RWPE1 (cell line): ENCODE measurements around the gene ACTG1.

Experiments
- CTCF ChIA-PET: fragments of 350-600 bp; sonication (Branson Sonifier 250); formaldehyde crosslinking; extraction: SDS; loops from one replicate; lab custom pipeline; 2021; lab: Yijun Ruan, JAX
- POLR2A ChIA-PET: fragments of 400-600 bp; formaldehyde crosslinking; extraction: SDS; loops from one replicate; lab custom pipeline; 2020; ENCODE audit warnings: antibody characterized with exemption; ENCODE audit not compliant: low non-redundant PET; lab: Yijun Ruan, JAX
- DNase-seq: peaks from one replicate; pipeline ENCODE4 v3.0.0; 2012; ENCODE audit warnings: low spot score
- H3K27ac ChIP-seq: fragments of 450-650 bp; 2 replicates; pipeline ENCODE4 v1.5.1; 2017
- TF ChIP-seq, protein P1 (sequence below): fragments of 450-650 bp; conservative IDR thresholded peaks from 2 replicates; pipeline ENCODE4 v1.5.1; 2017; ENCODE audit warnings: low read depth, mild to moderate bottlenecking

ACTG1 gene

DNA sequence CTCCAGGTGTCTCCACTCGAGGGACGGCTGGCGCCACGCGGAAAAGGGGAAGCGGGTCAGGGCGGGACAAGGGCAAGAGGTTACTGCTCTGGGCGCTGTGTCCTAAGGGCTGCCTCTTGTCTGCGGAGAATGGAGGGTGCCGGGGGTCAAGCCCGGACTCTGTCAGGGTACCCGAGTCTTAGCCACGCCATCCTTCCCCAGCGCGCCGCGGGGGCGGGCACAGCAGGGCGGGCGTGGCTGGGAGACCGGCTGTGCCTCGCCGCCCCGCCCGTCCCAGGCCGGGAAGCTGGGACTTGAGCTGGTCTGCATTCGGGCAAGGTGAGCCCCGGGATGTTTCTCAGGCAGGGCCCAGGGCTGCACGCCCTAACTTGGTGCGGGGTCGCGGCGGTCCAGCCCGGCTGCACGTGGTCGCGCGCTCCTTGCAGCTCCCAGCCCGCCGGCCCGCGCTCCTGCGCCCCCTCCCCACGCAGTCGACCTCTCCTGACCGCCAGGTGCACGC is 6.2 kb upstream of the ACTG1 start:
- DNase-seq: peak; percentile 51
- TF ChIP-seq, protein P1, sequence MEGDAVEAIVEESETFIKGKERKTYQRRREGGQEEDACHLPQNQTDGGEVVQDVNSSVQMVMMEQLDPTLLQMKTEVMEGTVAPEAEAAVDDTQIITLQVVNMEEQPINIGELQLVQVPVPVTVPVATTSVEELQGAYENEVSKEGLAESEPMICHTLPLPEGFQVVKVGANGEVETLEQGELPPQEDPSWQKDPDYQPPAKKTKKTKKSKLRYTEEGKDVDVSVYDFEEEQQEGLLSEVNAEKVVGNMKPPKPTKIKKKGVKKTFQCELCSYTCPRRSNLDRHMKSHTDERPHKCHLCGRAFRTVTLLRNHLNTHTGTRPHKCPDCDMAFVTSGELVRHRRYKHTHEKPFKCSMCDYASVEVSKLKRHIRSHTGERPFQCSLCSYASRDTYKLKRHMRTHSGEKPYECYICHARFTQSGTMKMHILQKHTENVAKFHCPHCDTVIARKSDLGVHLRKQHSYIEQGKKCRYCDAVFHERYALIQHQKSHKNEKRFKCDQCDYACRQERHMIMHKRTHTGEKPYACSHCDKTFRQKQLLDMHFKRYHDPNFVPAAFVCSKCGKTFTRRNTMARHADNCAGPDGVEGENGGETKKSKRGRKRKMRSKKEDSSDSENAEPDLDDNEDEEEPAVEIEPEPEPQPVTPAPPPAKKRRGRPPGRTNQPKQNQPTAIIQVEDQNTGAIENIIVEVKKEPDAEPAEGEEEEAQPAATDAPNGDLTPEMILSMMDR: no peak
- ChIA-PET POLR2A (interaction anchor here (0.5 to 1.3 kb wide), 2 partner anchors 33 to 82 kb away, joined by 3 read pairs; no protein-coding TSS in a partner anchor), CTCF (interaction anchor here (0.6 to 1.6 kb wide), 7 partner anchors 10 to 89 kb away, joined by 3 to 9 read pairs (median 4); partner anchors contain the start of gene FAAP100)
- H3K27ac ChIP-seq: peak overlapping the region; percentile 99

DNA sequence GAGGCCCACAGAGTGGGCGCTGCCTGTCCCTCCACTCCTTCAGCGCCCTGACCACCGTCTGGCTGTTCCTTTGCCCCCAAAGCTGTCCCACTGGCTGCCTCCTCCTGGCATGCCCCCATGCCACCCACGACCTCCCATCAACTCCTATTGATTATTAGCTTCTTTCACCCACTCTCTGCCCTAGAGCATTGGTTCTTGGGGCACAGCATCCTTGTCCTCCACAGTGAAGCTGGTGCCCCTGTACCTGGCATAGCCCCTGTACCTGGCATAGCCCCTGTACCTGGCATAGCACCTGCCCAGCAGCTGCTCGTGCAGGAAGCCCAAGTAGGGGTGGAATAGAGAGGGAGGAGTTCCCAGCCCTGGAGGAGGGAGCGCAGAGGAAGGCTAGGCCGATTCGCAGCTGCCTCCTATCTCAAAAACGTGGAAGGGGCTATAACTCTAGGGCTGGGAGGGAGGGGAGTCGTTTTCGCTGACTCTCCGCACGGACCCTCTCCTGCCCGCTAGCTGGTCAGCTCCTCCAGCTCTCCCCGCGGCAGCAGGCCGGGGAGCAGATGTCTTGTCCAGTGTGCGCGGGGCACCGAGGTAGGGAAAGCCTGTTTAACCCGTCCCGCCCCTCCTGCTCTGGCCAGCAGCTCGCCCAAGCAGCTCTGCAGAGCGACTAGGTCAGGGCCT is 5.7 kb upstream of the ACTG1 start:
- TF ChIP-seq, protein P1: no peak
- H3K27ac ChIP-seq: peak overlapping the region; percentile 99
- ChIA-PET POLR2A (interaction anchor here (1.3 kb wide), 1 partner anchor 33 kb away, joined by 3 read pairs; no protein-coding TSS in a partner anchor), CTCF (interaction anchor here (0.6 to 1.2 kb wide), 4 partner anchors 11 to 83 kb away, joined by 3 to 6 read pairs (median 4); partner anchors contain the start of gene FAAP100)
- no peak for DNase-seq

DNA sequence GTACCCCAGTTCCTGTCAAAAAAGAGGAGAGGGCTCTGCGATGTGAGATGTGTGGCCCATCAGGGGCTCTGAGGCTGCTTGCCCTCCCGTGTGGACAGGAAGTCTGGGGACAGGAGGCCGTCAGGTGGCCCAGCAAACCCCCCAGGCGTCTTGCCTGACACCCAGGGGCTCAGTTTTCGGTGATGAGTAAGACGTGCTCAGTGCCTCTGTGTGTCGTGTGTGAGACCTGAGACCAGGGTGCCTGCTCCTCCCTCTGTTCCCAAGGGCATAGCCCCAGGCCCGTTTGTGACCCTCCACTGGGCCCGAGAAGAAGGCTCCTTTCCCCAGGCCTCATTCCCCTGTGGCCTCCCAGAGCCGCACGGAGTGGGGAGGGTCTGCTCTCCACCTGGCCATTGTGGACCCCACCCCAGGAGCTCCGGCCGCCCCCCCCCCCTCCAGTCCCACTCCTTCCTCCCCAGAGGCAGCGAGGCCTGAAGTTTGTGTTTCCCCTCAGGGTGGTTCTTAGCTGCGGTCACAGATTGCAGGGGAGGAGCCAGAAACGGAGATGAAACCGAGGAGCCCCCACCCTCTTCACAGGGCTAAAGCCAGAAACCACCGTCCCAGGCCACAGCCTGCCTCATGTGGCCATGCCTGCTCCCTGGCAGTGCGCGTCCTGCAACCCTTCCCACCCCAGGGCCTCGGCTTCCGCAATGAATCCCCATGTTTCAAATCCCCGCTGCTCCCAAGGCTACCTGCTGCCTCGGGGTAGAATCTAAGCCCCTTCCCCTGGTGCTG is 4.9 kb upstream of the ACTG1 start:
- H3K27ac ChIP-seq: peak overlapping the region; percentile 99
- no peak for DNase-seq

DNA sequence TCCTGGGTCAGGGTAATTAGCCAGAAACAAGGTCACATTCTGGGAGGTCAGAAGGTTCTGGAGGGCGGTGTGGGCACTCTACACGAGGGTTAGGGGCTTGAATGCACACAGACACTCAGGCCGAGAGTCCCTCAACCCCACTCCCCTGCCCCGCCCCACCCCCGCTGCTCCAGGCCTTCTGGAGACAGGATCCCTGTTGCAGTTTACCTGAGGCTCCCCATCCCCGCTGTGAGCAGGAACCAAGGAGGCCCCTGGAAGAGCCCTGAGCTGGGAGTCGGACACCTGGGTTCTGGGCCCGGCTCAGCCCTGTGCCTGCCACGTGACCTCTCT is 4.4 kb upstream of the ACTG1 start:
- POLR2A ChIA-PET: no interaction called here
- CTCF ChIA-PET: no interaction called here
- H3K27ac ChIP-seq: peak overlapping the region; percentile 99

More for the DNA sequence above, 4.9 kb upstream of the ACTG1 start:
- POLR2A ChIA-PET: no interaction called here
- CTCF ChIA-PET: no interaction called here
- TF ChIP-seq, protein P1: no peak

DNA sequence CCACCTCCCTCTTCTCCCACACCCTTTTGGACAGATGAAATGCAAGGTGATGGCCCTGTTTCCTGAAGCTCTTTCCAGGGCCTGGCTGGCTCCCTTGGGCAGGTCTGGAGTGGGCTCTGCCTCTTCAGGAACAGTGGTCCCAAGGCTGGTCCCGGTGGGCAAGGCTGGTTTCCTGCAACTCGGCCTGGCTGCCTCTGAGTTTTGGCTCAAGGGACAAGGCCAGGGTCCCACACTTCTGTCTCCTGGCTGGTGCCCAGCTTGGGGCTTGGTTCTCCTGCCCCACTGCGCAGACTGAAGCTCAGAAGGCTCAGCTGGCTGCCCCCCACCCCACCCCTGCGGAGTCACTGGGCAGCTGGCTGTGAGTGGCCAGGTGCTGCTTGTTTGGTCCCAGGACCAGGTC is 3.8 kb upstream of the ACTG1 start:
- peak overlapping the region; percentile 99 for H3K27ac ChIP-seq
- TF ChIP-seq, protein P1: no peak
- ChIA-PET POLR2A (interaction anchor here (0.6 kb wide), 1 partner anchor 30 kb away, joined by 3 read pairs; no protein-coding TSS in a partner anchor), CTCF (no interaction called here)
- DNase-seq: no peak

More for the DNA sequence above, 4.4 kb upstream of the ACTG1 start:
- TF ChIP-seq, protein P1: no peak
- no peak for DNase-seq

DNA sequence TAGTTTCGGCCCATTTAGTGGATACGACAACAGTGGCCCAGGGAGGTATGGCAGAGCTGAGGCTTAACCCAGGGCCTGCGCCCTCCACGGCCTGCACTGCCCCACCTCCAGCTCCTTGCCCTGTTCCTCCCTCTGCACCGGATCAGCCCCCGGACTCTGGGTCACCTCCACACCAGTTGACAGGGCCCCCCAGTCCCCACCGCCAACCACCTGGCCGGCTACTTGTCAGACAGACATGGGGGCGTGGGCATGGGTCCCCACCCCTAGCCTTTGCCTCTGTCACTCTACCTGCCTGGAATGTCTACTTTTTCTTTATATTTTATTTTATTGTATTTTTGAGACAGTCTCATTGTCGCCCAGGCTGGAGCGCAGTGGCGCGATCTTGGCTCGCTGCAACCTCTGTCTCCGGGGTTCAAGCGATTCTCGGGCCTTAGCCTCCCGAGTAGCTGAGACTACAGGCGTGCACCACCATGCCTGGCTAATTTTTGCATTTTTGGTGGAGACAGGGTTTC is 3.0 kb upstream of the ACTG1 start:
- no peak for DNase-seq

More for the DNA sequence above, 3.0 kb upstream of the ACTG1 start:
- TF ChIP-seq, protein P1: no peak
- ChIA-PET CTCF (no interaction called here), POLR2A (interaction anchor here (1.1 kb wide), 1 partner anchor 36 kb away, joined by 3 read pairs; no protein-coding TSS in a partner anchor)
- peak overlapping the region; percentile 99 for H3K27ac ChIP-seq
